HepG2 (cell line): ENCODE results near the gene MTA3. TPM values are rescaled to one million over a fixed set of nuclear protein-coding genes. Genes with fewer than 3 reads are reported as not detected.

Source experiments
- AHR ChIP-seq: IDR thresholded peaks from 2 replicates; pipeline ENCODE4 v1.6.1; 2018; ENCODE audit warnings: missing genetic modification reagents, missing compliant biosample characterization
- ARID5B ChIP-seq: IDR thresholded peaks from 2 replicates; pipeline ENCODE4 v1.4.0; 2020; ENCODE audit warnings: mild to moderate bottlenecking, missing genetic modification reagents
- CAMTA2 ChIP-seq: sonication (generic); formaldehyde crosslinking; IDR thresholded peaks from 2 replicates; pipeline ENCODE4 v1.4.0; 2020; ENCODE audit warnings: mild to moderate bottlenecking, missing genetic modification reagents, borderline replicate concordance
- MXI1 ChIP-seq: IDR thresholded peaks from 3 replicates; pipeline ENCODE4 v1.6.1; 2012; ENCODE audit warnings: low read depth, low read length, inconsistent platforms, borderline replicate concordance
- MYC ChIP-seq: sonication (generic); formaldehyde crosslinking; IDR thresholded peaks from 2 replicates; pipeline ENCODE4 v1.9.0; 2021; ENCODE audit warnings: missing genetic modification reagents, borderline replicate concordance
- MYPOP ChIP-seq: sonication (generic); formaldehyde crosslinking; IDR thresholded peaks from 2 replicates; pipeline ENCODE4 v1.8.1; 2023; ENCODE audit warnings: mild to moderate bottlenecking, moderate library complexity, missing genetic modification reagents
- PHF21A ChIP-seq: sonication (generic); formaldehyde crosslinking; IDR thresholded peaks from 2 replicates; pipeline ENCODE4 v1.5.0; 2020; ENCODE audit warnings: mild to moderate bottlenecking, missing genetic modification reagents
- RXRA ChIP-seq: sonication (generic); formaldehyde crosslinking; IDR thresholded peaks from 2 replicates; pipeline ENCODE4 v1.5.1; 2020; ENCODE audit warnings: missing genetic modification reagents
- SNAPC4 ChIP-seq: sonication (generic); formaldehyde crosslinking; IDR thresholded peaks from 2 replicates; pipeline ENCODE4 v1.4.0; 2020; ENCODE audit warnings: mild to moderate bottlenecking, missing genetic modification reagents
- SP4 ChIP-seq: sonication (generic); formaldehyde crosslinking; IDR thresholded peaks from 2 replicates; pipeline ENCODE4 v1.8.1; 2023; ENCODE audit warnings: mild to moderate bottlenecking, missing genetic modification reagents
- SP5 ChIP-seq: IDR thresholded peaks from 2 replicates; pipeline ENCODE4 v1.6.1; 2016; ENCODE audit warnings: low read depth, borderline replicate concordance
- TOE1 ChIP-seq: sonication (generic); formaldehyde crosslinking; IDR thresholded peaks from 2 replicates; pipeline ENCODE4 v1.4.0; 2020; ENCODE audit warnings: mild to moderate bottlenecking, missing genetic modification reagents
- TRIM24 ChIP-seq: sonication (generic); formaldehyde crosslinking; IDR thresholded peaks from 2 replicates; pipeline ENCODE4 v1.8.0; 2022; ENCODE audit warnings: mild to moderate bottlenecking, missing genetic modification reagents
- YY1 ChIP-seq: IDR thresholded peaks from 2 replicates; pipeline ENCODE4 v1.6.1; 2011; ENCODE audit warnings: low read length, low read depth, moderate library complexity, mild to moderate bottlenecking; ENCODE audit not compliant: insufficient read depth, insufficient replicate concordance
- ZBTB7A ChIP-seq: sonication (generic); formaldehyde crosslinking; IDR thresholded peaks from 2 replicates; pipeline ENCODE4 v1.8.0; 2022; ENCODE audit warnings: mild to moderate bottlenecking, missing genetic modification reagents
- ZNF512B ChIP-seq: sonication (generic); formaldehyde crosslinking; IDR thresholded peaks from 2 replicates; pipeline ENCODE4 v1.5.1; 2020; ENCODE audit warnings: missing genetic modification reagents, mild to moderate bottlenecking, borderline replicate concordance
- polyA plus RNA-seq, 8 experiments: library from polyadenylated mRNA; depleted of rRNA in 3 of 8; stranded (reverse) in 7 of 8; unstranded in 1 of 8; fragments of >200 nt; fragmentation: Illumina TruSeq in 4 of 8; extraction: Trizol in 4 of 8; gene quantifications; 2 replicates each; pipeline versions ENCODE4 v1.2.1 to v1.2.3, GENCODE V29; 2011 to 2016; ENCODE audit warnings: low read depth in 4 of 8, missing spikeins in 1 of 8, mixed read lengths in 1 of 8; ENCODE audit not compliant: insufficient read depth in 1 of 8
- total RNA-seq, 5 experiments: library from RNA; depleted of rRNA; stranded (reverse); fragments of >200 nt; fragmentation: Illumina TruSeq; extraction: Trizol; gene quantifications; 2 replicates each; pipeline ENCODE4 v1.2.3, GENCODE V29; 2016; ENCODE audit warnings: low read depth in 1 of 5

MTA3 gene
- total and polyA plus RNA-seq, 2 of the 13 experiments (the other 11 are each of a cell fraction or from before 2014, with no cell fraction given) = 48.8 to 77.8 TPM

GRCh38 chr2:42567806-42568400 is 529 bp upstream of the MTA3 start (continued):
- 0 out of 2 replicates have a peak, but pooled peaks have one; percentile 53 for TF ChIP-seq SNAPC4 (CRISPR knock-in tag)
- TF ChIP-seq MXI1 = peak; percentile 34; the same call in 1 of the 3 replicates
- no peak for TF ChIP-seq MYPOP (CRISPR knock-in tag)
- TF ChIP-seq SP5 (CRISPR knock-in tag) = 0 out of 2 replicates have a peak, but pooled peaks have one; percentile 19
- TF ChIP-seq ZBTB7A (CRISPR knock-in tag) = 0 out of 2 replicates have a peak, but pooled peaks have one; percentile 2
- peak; percentile 64; the same call in 1 of the 2 replicates for TF ChIP-seq RXRA (CRISPR knock-in tag)
- TF ChIP-seq PHF21A (CRISPR knock-in tag) = peak; percentile 48; the same call in 1 of the 2 replicates
- TF ChIP-seq CAMTA2 (CRISPR knock-in tag) = peak; percentile 50; the same call in 1 of the 2 replicates
- 0 out of 2 replicates have a peak, but pooled peaks have one; percentile 69 for TF ChIP-seq ZNF512B (CRISPR knock-in tag)
- peak; percentile 28; the same call in 1 of the 2 replicates for TF ChIP-seq ARID5B
- no peak; the same call in 1 of the 2 replicates for TF ChIP-seq SP4
- no peak for TF ChIP-seq TRIM24 (CRISPR knock-in tag)
- TF ChIP-seq YY1 = no peak
- 0 out of 2 replicates have a peak, but pooled peaks have one; percentile 39 for TF ChIP-seq MYC (CRISPR knock-in tag)
- 0 out of 2 replicates have a peak, but pooled peaks have one; percentile 33 for TF ChIP-seq TOE1 (CRISPR knock-in tag)
- TF ChIP-seq AHR (CRISPR knock-in tag) = no peak
